M059J (cell line): ENCODE data around the gene GPS2. TPM values are rescaled to one million over a fixed set of nuclear protein-coding genes. Genes with fewer than 3 reads are reported as not detected.

ENCODE experiments used
- total RNA-seq: library from RNA; depleted of rRNA; stranded (reverse); fragments of >200 nt; shearing (Covaris generic); gene quantifications from 2 replicates; pipeline ENCODE4 v1.2.3, GENCODE V29; 2014; rRNA removed

Gene GPS2
- total RNA-seq, 1 experiment from 2014 or later, result 94.3 TPM

Other genes starting within 250 kb of the GPS2 start
- gene CLEC10A, start 235.1 kb downstream of the GPS2 start, total RNA-seq, result not detected in 2 replicates
- not detected in 2 replicates for gene ASGR2, start 200.5 kb downstream of the GPS2 start, total RNA-seq
- gene ASGR1, start 136.0 kb downstream of the GPS2 start, total RNA-seq, result not detected in 2 replicates
- 4.7 and 7.8 TPM in 2 replicates for gene DLG4, start 95.5 kb downstream of the GPS2 start, total RNA-seq
- gene ACADVL, start 95.4 kb downstream of the GPS2 start, total RNA-seq, result 294 and 491 TPM in 2 replicates
- gene DVL2, start 80.8 kb downstream of the GPS2 start, total RNA-seq, result 23.9 and 39.1 TPM in 2 replicates
- 49.6 and 53.3 TPM in 2 replicates for gene PHF23, start 75.9 kb downstream of the GPS2 start, total RNA-seq
- 575 and 595 TPM in 2 replicates for gene GABARAP, start 72.9 kb downstream of the GPS2 start, total RNA-seq
- gene CTDNEP1, start 63.6 kb downstream of the GPS2 start, total RNA-seq, result 38.4 and 42.6 TPM in 2 replicates
- 75.1 and 75.3 TPM in 2 replicates for gene ELP5, start 63.1 kb downstream of the GPS2 start, total RNA-seq
- 0.10 and 2.4 TPM in 2 replicates for gene CLDN7, start 52.9 kb downstream of the GPS2 start, total RNA-seq
- gene SLC2A4, start 33.6 kb downstream of the GPS2 start, total RNA-seq, result 0.44 TPM in 1 of 2 replicates, not detected in the other
- 0.39 and 0.79 TPM in 2 replicates for gene YBX2, start 20.7 kb downstream of the GPS2 start, total RNA-seq
- 428 and 432 TPM in 2 replicates for gene EIF5A, start 7.7 kb downstream of the GPS2 start, total RNA-seq
- 3.6 and 8.0 TPM in 2 replicates for gene NEURL4, start 14.0 kb upstream of the GPS2 start, total RNA-seq
- not detected in 2 replicates for gene ACAP1, start 21.2 kb upstream of the GPS2 start, total RNA-seq
- gene KCTD11, start 36.8 kb upstream of the GPS2 start, total RNA-seq, result 3.5 and 7.1 TPM in 2 replicates
- not detected in 2 replicates for gene TMEM95, start 39.8 kb upstream of the GPS2 start, total RNA-seq
- 0.62 and 0.67 TPM in 2 replicates for gene TNK1, start 65.7 kb upstream of the GPS2 start, total RNA-seq
- 17.0 and 29.2 TPM in 2 replicates for gene PLSCR3, start 79.2 kb upstream of the GPS2 start, total RNA-seq
- gene TMEM256, start 88.7 kb upstream of the GPS2 start, total RNA-seq, result 122 and 146 TPM in 2 replicates
- 8.9 and 16.5 TPM in 2 replicates for gene NLGN2, start 92.5 kb upstream of the GPS2 start, total RNA-seq
- gene SPEM1, start 105.0 kb upstream of the GPS2 start, total RNA-seq, result not detected in 2 replicates
- gene SPEM2, start 110.3 kb upstream of the GPS2 start, total RNA-seq, result not detected in 2 replicates
- not detected in 2 replicates for gene SPEM3, start 113.5 kb upstream of the GPS2 start, total RNA-seq
- gene TMEM102, start 120.1 kb upstream of the GPS2 start, total RNA-seq, result 5.3 and 10.0 TPM in 2 replicates
- 3.7 and 5.0 TPM in 2 replicates for gene FGF11, start 124.2 kb upstream of the GPS2 start, total RNA-seq
- 10.7 and 16.6 TPM in 2 replicates for gene CHRNB1, start 129.7 kb upstream of the GPS2 start, total RNA-seq
- 13.9 and 26.7 TPM in 2 replicates for gene ZBTB4, start 164.3 kb upstream of the GPS2 start, total RNA-seq
- not detected in 2 replicates for gene SLC35G6, start 166.1 kb upstream of the GPS2 start, total RNA-seq
- gene POLR2A, start 169.0 kb upstream of the GPS2 start, total RNA-seq, result 15.2 and 26.1 TPM in 2 replicates
- 13.3 and 20.3 TPM in 2 replicates for gene TNFSF12, start 233.7 kb upstream of the GPS2 start, total RNA-seq
- 3.2 and 4.2 TPM in 2 replicates for gene TNFSF13, start 243.4 kb upstream of the GPS2 start, total RNA-seq
- gene SENP3, start 246.6 kb upstream of the GPS2 start, total RNA-seq, result 75.1 and 88.2 TPM in 2 replicates